SU-DHL-6 (cell line): Measurements from ENCODE around the gene SYNJ2.

Experiments
- H2AFZ ChIP-seq: fragments of 200-600 bp; sonication (generic); 2 replicates; pipeline ENCODE4 v1.6.1; 2014; ENCODE audit warnings: low read depth, mild to moderate bottlenecking, moderate library complexity, mixed read lengths, antibody characterized with exemption, low read length; ENCODE audit not compliant: severe bottlenecking
- H3F3A ChIP-seq: fragments of 200-600 bp; shearing (Covaris generic); 2 replicates; pipeline ENCODE4 v1.6.0; 2016; ENCODE audit warnings: antibody characterized with exemption, mild to moderate bottlenecking; ENCODE audit not compliant: insufficient read depth
- H3K27ac ChIP-seq: fragments of 200-600 bp; sonication (generic); 2 replicates; pipeline ENCODE4 v1.5.1; 2016; ENCODE audit warnings: low read depth, mild to moderate bottlenecking, low read length, moderate library complexity, mixed read lengths
- H3K27me3 ChIP-seq: fragments of 200-600 bp; sonication (generic), shearing (Covaris generic); 2 replicates; pipeline ENCODE4 v1.6.0; 2014; ENCODE audit warnings: mild to moderate bottlenecking, low read length
- H3K36me3 ChIP-seq: fragments of 200-600 bp; sonication (generic); 2 replicates; pipeline ENCODE4 v1.6.1; 2014; ENCODE audit warnings: mild to moderate bottlenecking, low read length, mixed read lengths
- H3K4me2 ChIP-seq: fragments of 300-600, 200-600 bp; shearing (Covaris generic), sonication (generic); 2 replicates; pipeline ENCODE4 v1.6.0; 2014; ENCODE audit warnings: low read length, low read depth, mild to moderate bottlenecking; ENCODE audit not compliant: poor library complexity, severe bottlenecking
- H3K4me3 ChIP-seq: fragments of 200-600 bp; sonication (generic); 2 replicates; pipeline ENCODE4 v1.5.1; 2014; ENCODE audit warnings: antibody characterized with exemption, low read length, mild to moderate bottlenecking, mixed read lengths; ENCODE audit not compliant: insufficient read depth, poor library complexity, severe bottlenecking
- H3K79me2 ChIP-seq: fragments of 200-600 bp; sonication (generic); 2 replicates; pipeline ENCODE4 v1.6.1; 2014; ENCODE audit warnings: mild to moderate bottlenecking, low read length, moderate library complexity; ENCODE audit not compliant: insufficient read depth
- H3K9ac ChIP-seq: fragments of 200-600 bp; sonication (generic); 2 replicates; pipeline ENCODE4 v1.7.0; 2014; ENCODE audit warnings: mild to moderate bottlenecking, low read length
- H3K9me2 ChIP-seq: fragments of 200-600 bp; sonication (generic); replicated peaks from 2 replicates; pipeline ENCODE4 v1.6.1; 2014; ENCODE audit warnings: low read length; ENCODE audit not compliant: insufficient read depth
- H3K9me3 ChIP-seq: fragments of 200-600 bp; sonication (generic); 2 replicates; pipeline ENCODE4 v1.6.1; 2014; ENCODE audit warnings: low read length, mixed read lengths; ENCODE audit not compliant: insufficient read depth
- H4K20me1 ChIP-seq: fragments of 200-600 bp; sonication (generic); 2 replicates; pipeline ENCODE4 v1.6.1; 2014; ENCODE audit warnings: low read depth, mild to moderate bottlenecking, antibody characterized with exemption, low read length, moderate library complexity, mixed read lengths
- EZH2phosphoT487 ChIP-seq: fragments of 200-600 bp; sonication (generic), shearing (Covaris generic); conservative IDR thresholded peaks from 2 replicates; pipeline ENCODE4 v1.6.1; 2018; ENCODE audit warnings: mild to moderate bottlenecking, antibody characterized with exemption, low read length, moderate library complexity, mixed read lengths
- TF ChIP-seq, protein P1 (sequence below): fragments of 200-600 bp; sonication (generic); IDR thresholded peaks from one replicate; pipeline ENCODE4 v1.5.1; 2017; ENCODE audit warnings: antibody characterized with exemption, mild to moderate bottlenecking, low read length, moderate library complexity; ENCODE audit not compliant: insufficient read depth, poor library complexity, severe bottlenecking

SYNJ2 gene

DNA sequence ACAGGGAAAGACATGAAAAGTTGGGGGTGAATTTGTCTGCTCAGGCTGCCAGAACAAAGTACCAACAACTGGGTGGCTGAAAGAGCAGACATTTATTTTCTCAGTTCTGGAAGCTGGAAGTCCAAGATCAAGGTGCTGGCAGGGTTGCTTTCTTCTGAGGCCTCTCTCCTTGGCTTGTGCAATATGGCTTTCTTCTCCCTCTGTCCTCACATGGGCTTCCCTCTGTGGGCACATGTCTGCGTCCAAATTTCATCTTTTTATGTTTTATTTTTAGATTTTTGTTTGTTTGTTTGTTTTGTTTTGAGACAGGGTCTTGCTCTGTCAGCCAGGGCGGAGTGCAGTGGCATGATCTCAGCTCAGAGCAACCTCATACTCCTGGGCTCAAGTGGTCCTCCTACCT, 6.2 kb upstream of the SYNJ2 start:
- no peak overlapping the region for H3K4me3 ChIP-seq

GRCh38 chr6:157976345-157977175, 5.1 kb upstream of the SYNJ2 start:
- TF ChIP-seq, protein P1, sequence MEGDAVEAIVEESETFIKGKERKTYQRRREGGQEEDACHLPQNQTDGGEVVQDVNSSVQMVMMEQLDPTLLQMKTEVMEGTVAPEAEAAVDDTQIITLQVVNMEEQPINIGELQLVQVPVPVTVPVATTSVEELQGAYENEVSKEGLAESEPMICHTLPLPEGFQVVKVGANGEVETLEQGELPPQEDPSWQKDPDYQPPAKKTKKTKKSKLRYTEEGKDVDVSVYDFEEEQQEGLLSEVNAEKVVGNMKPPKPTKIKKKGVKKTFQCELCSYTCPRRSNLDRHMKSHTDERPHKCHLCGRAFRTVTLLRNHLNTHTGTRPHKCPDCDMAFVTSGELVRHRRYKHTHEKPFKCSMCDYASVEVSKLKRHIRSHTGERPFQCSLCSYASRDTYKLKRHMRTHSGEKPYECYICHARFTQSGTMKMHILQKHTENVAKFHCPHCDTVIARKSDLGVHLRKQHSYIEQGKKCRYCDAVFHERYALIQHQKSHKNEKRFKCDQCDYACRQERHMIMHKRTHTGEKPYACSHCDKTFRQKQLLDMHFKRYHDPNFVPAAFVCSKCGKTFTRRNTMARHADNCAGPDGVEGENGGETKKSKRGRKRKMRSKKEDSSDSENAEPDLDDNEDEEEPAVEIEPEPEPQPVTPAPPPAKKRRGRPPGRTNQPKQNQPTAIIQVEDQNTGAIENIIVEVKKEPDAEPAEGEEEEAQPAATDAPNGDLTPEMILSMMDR: no peak
- TF ChIP-seq EZH2phosphoT487: no peak
- no peak overlapping the region for H3K27ac ChIP-seq
- no peaks in the 10 kb centered on the region for H3F3A ChIP-seq
- no peaks in the 10 kb centered on the region for H3K79me2 ChIP-seq
- H3K9me3 ChIP-seq: no peaks in the 10 kb centered on the region
- H4K20me1 ChIP-seq: no peaks in the 10 kb centered on the region
- H3K4me2 ChIP-seq: no peak overlapping the region
- no peaks in the 10 kb centered on the region for H3K27me3 ChIP-seq
- no peak overlapping the region for H2AFZ ChIP-seq
- no peak overlapping the region for H3K9ac ChIP-seq
- no peak overlapping the region for H3K4me3 ChIP-seq
- H3K9me2 ChIP-seq: no peaks in the 10 kb centered on the region
- no peaks in the 10 kb centered on the region for H3K36me3 ChIP-seq

More for the DNA sequence above, 6.2 kb upstream of the SYNJ2 start:
- Histone ChIP-seq H2AFZ (no peak overlapping the region), H3K36me3 (no peaks in the 10 kb centered on the region), H3K9ac (no peak overlapping the region), H3K27ac (no peak overlapping the region), H3K4me2 (no peak overlapping the region), H3K79me2 (no peaks in the 10 kb centered on the region), H3K27me3 (no peaks in the 10 kb centered on the region), H3K9me3 (no peaks in the 10 kb centered on the region), H4K20me1 (no peaks in the 10 kb centered on the region), H3K9me2 (no peaks in the 10 kb centered on the region), H3F3A (no peaks in the 10 kb centered on the region)
- TF ChIP-seq, protein P1: no peak
- no peak for TF ChIP-seq EZH2phosphoT487

GRCh38 chr6:157977176-157977804, 4.4 kb upstream of the SYNJ2 start:
- Histone ChIP-seq H3F3A (no peaks in the 10 kb centered on the region), H3K27ac (no peak overlapping the region), H4K20me1 (no peaks in the 10 kb centered on the region), H2AFZ (no peak overlapping the region), H3K36me3 (no peaks in the 10 kb centered on the region), H3K4me2 (no peak overlapping the region), H3K27me3 (no peaks in the 10 kb centered on the region), H3K9me3 (no peaks in the 10 kb centered on the region), H3K79me2 (no peaks in the 10 kb centered on the region), H3K4me3 (no peak overlapping the region), H3K9ac (no peak overlapping the region), H3K9me2 (no peaks in the 10 kb centered on the region)
- TF ChIP-seq EZH2phosphoT487: no peak
- TF ChIP-seq, protein P1: no peak
